GM21515 (cell line): ENCODE data around the gene SUN5.

ENCODE experiments used
- ATAC-seq: cut with Tn5 transposase; IDR thresholded peaks from one replicate; pipeline ENCODE4 v1.9.1; 2021; ENCODE audit not compliant: unreplicated experiment

SUN5 gene

GRCh38 chr20:33014336-33015113 lies 10.3 kb upstream of the SUN5 start:
- no peak for ATAC-seq

DNA sequence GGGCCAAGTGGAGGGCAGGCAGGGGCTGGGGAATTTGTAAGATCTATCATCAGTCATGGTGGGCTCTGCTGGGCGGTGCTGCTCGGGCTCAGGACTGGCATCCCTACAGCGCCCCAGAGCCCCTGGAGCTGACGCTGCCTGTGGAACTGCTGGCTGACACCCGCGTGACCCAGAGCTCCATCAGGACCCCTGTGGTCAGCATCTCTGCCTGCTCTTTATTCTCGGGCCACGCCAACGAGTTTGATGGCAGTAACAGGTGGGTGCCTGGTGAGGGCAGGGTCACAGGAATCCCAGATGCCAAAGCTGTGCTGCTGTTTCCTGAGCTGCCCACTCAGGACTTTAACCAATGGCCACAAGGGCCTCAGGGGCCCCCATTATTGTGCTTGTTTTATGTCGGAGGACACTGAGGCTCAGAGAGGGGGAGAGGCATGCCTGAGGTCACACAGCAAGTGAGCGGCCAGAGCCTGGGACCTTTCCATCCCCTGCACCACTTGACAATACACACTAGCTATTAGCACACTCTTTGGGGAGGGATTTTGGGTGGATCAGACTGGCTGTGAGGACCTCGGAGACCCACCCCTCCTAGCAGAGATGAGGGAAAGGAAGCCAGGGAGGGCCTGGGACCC lies 9.6 kb upstream of the SUN5 start:
- ATAC-seq, result no peak

DNA sequence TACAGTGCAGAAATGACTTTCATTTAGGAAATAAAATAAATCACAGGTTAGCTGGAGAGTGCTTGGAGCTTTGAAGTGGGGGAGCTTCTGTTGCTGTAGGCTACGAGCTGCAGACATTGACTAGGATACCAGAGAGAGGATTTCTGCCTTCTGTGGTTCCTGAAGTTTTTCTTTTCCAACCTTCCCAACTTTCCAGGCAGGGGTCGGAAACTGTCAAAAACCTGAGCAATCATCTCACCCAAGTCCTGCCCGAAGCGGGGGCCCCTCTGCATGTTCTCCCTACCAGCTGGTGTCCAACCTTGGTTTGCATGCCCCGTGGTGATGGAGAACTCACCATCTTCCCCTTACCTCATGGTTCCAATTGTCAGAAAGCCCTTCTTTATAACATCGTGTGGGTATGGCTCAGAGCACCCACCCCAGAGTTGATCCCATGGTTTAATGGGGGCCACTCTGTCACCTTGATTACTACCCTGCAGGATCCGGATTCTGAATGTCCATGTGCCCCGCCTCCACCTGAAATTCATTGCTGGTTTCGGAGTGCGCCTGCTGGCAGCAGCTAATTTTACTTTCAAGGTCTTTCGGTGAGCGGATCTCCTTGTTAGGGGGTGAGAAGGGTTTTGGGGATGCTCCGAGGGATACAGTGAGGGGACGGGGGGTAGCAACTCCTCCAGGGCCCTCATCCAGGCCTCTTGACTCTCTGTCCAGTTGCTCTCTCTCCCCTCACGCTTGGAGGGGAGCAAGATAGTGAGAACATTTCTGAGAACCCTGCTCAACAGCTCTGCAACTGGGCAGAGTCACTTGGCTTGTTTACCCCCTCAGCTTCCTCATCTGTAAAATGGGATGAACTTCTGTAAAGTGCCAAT lies 8.3 kb upstream of the SUN5 start:
- no peak for ATAC-seq

- no peak for ATAC-seq
Observed at GRCh38 chr20:33010674-33011449, 6.6 kb upstream of the SUN5 start.

GRCh38 chr20:33010133-33010504 lies 5.9 kb upstream of the SUN5 start:
- no peak for ATAC-seq

GRCh38 chr20:33009214-33010132 lies 5.2 kb upstream of the SUN5 start:
- no peak for ATAC-seq

DNA sequence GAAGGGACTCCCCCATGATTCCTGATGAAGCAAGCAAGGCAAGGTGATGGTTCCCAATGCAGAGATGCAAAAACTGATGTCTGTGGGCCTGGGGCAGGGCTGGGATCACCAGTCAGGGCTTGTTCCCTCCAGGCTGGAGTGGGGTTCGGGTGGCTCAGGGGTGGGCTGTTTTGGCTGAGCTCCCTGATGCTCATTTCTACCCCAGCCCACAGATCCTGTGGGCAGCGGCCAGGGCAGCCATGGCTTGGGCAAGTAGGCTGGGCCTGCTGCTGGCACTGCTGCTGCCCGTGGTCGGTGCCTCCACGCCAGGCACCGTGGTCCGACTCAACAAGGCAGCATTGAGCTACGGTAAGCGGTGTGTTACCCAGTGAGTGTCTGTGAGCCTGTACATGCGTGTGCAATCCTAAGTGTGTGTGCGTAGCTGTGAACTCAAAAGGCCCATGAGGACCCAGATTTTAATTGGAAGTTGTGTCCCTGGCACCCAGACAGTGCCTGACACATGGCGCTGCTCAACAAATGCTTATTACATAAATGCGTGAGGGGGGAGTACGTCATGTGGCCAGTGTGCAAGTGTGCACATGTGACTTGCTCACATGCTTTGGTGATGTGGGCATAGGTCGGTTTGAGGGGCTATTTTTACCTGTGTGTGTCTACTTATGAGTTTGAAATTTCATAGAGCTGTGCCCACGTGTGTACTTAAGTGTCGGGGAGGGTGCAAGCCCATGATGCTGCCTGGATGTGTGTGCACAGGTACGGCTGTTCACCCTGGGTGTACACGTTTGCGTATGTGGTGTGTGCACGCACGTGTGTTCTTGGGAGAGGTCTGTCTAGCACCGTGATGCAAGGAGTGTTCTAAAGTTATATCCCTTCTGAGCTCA lies 4.3 kb upstream of the SUN5 start:
- ATAC-seq, result no peak

- no peak for ATAC-seq
Observed at GRCh38 chr20:33007376-33008335, 3.4 kb upstream of the SUN5 start, which contains the start of gene BPIFB2. BPIFB2 (plus strand) TSS chr20:33007704; CDS start chr20:33008575, 871 bp downstream.

- ATAC-seq, result no peak
Observed at GRCh38 chr20:33006776-33007375, 2.6 kb upstream of the SUN5 start.

GRCh38 chr20:33005908-33006775 lies 1.9 kb upstream of the SUN5 start:
- ATAC-seq, result no peak

DNA sequence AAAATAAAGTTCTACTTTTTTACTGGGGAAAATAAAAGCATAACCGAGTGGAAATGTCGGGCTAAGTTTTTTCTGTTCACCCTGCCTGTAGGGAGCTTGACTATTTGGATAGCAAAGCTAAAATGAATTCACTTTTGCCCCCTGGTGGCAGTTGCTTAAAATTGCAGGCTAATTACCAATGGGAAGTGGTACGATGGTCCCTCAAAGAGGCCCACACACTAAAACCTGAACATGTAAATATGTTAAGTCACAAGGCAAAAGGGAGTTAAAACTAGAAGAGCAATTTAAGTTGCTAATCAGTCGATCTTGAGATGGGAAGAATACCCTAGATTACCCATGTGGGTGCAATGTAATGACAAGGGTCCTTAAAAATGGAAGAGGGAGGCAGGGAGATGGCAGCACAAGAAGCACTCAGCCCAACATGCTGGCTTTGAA lies 916 bp upstream of the SUN5 start:
- ATAC-seq, result no peak

GRCh38 chr20:33002087-33002808 lies 2.0 kb downstream of the SUN5 start:
- ATAC-seq, result no peak

DNA sequence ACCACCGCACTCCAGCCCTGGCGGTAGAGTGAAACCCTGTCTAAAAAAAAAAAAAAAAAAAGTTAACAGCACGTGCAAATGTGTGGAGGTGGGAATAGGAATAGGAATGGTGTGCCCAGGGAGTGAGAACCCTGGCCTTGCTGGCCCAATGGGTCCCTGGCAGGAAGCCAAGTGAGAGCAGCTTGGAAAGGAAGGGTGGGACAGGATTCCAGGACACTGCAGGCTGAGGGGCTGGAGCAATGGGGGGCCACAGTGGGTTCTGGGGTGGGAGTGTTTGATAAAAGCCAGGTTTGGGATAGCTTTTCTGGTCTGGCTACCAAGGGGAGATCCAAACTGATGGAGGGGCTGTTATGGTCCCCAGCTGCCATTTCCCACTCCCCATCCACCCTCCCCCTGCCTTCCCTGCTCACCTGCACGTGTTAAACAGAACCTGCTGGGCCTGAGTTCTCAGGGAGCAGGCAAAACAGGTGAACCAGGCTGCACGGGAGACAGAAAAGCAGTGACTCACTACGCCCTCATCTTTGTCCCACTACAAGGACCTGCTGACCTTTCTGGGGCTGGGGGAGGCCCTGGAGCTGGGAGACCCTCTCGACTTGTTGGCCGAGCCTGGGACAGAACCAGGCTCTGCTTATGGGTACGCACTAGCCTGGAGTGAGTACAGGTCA lies 3.3 kb downstream of the SUN5 start:
- ATAC-seq, result no peak

DNA sequence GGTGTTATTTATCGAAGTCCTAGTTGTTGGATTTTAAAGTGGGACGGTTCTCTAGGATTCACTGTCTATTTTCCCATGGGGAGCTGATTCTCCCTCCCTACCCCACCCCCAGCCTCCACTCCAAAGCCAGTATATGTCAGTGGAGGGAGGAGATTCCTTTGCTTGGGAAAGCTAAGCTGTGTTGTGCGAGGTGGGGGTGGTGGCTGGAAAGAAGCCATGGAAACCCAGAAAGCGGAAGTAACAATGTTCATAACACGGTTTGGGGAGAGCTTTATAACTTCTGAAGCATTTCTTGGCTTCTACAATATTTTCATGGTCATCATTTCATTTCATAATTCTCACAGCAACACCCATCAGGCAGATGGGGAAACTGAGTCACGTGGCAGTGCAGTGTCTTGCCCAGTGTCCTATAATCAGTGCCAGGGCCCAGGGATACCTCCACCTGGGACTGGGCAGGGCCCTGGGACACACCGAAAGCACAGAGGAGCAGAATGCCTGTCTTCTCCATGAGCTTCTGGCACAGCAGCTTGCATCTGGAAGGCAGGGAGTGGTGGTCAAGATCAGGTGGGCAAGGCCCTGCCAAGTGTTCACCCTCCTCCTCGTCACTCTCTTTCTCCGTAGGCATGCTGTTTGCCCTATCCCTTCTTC lies 4.5 kb downstream of the SUN5 start:
- no peak for ATAC-seq

GRCh38 chr20:32997431-32997830 lies 6.8 kb downstream of the SUN5 start:
- ATAC-seq, result no peak
